Neural cell (in vitro differentiated cells): Measurements from ENCODE around the gene FOXP4. TPM values are rescaled to one million over a fixed set of nuclear protein-coding genes. Genes with fewer than 3 reads are reported as not detected.

Experiments used
- H2AFZ ChIP-seq: fragments of 200-600, 300-800 bp; sonication (generic), shearing (Covaris generic); 2 replicates; pipeline ENCODE4 v1.6.0; 2014; ENCODE audit warnings: low read depth, mild to moderate bottlenecking, antibody characterized with exemption, low read length, moderate library complexity
- H3F3A ChIP-seq: fragments of 200-600 bp; shearing (Covaris generic); 2 replicates; pipeline ENCODE4 v1.6.1; 2016; ENCODE audit warnings: mild to moderate bottlenecking, moderate library complexity, mixed read lengths, antibody characterized with exemption, low read length; ENCODE audit not compliant: insufficient read depth, poor library complexity, severe bottlenecking
- H3K27ac ChIP-seq: fragments of 200-600, 300-800 bp; sonication (generic), shearing (Covaris generic); 2 replicates; pipeline ENCODE4 v1.5.1; 2014; ENCODE audit warnings: mild to moderate bottlenecking, low read length, moderate library complexity
- H3K27me3 ChIP-seq: fragments of 300-800, 200-600 bp; sonication (generic), shearing (Covaris generic); 2 replicates; pipeline ENCODE4 v1.6.0; 2014; ENCODE audit warnings: mild to moderate bottlenecking, low read depth, low read length, moderate library complexity; ENCODE audit not compliant: insufficient read depth
- H3K36me3 ChIP-seq: fragments of 300-800, 200-600 bp; sonication (generic), shearing (Covaris generic); 2 replicates; pipeline ENCODE4 v1.5.1; 2014; ENCODE audit warnings: mild to moderate bottlenecking, antibody characterized with exemption, low read length, moderate library complexity; ENCODE audit not compliant: insufficient read depth
- H3K4me2 ChIP-seq: fragments of 300-800, 200-600 bp; sonication (generic), shearing (Covaris generic); 2 replicates; pipeline ENCODE4 v1.6.0; 2014; ENCODE audit warnings: mild to moderate bottlenecking, low read length
- H3K4me3 ChIP-seq: fragments of 300-800, 200-600 bp; sonication (generic), shearing (Covaris generic); 2 replicates; pipeline ENCODE4 v1.5.1; 2014; ENCODE audit warnings: mild to moderate bottlenecking, low read length, moderate library complexity
- H3K79me2 ChIP-seq: fragments of 200-600 bp; shearing (Covaris generic); replicated peaks from 2 replicates; pipeline ENCODE4 v1.6.0; 2014; ENCODE audit warnings: mild to moderate bottlenecking, low read length, moderate library complexity; ENCODE audit not compliant: insufficient read depth
- H3K9ac ChIP-seq: fragments of 300-800, 200-600 bp; sonication (generic), shearing (Covaris generic); 2 replicates; pipeline ENCODE4 v1.6.1; 2016; ENCODE audit warnings: mild to moderate bottlenecking, low read length, mixed read lengths
- H3K9me2 ChIP-seq: fragments of 200-600 bp; shearing (Covaris generic); 2 replicates; pipeline ENCODE4 v1.6.1; 2016; ENCODE audit warnings: mild to moderate bottlenecking, low read length, mixed read lengths; ENCODE audit not compliant: insufficient read depth
- H3K9me3 ChIP-seq: fragments of 200-600, 300-800 bp; sonication (generic), shearing (Covaris generic); 2 replicates; pipeline ENCODE4 v1.6.1; 2016; ENCODE audit warnings: mild to moderate bottlenecking, mixed run types, low read length, moderate library complexity, mixed read lengths
- H4K20me1 ChIP-seq: fragments of 200-600 bp; shearing (Covaris generic); 2 replicates; pipeline ENCODE4 v1.6.1; 2016; ENCODE audit warnings: mild to moderate bottlenecking, mixed run types; ENCODE audit not compliant: insufficient read depth
- EP300 ChIP-seq: fragments of 450-650 bp; conservative IDR thresholded peaks from 2 replicates; pipeline ENCODE4 v1.6.1; 2014; ENCODE audit warnings: antibody characterized with exemption, mild to moderate bottlenecking, moderate library complexity; ENCODE audit not compliant: poor library complexity, severe bottlenecking
- EZH2 ChIP-seq: fragments of 200-600, 300-800 bp; shearing (Covaris generic), sonication (generic); IDR thresholded peaks from 2 replicates; pipeline ENCODE4 v1.6.1; 2014; ENCODE audit warnings: antibody characterized with exemption, low read length, borderline replicate concordance, mild to moderate bottlenecking; ENCODE audit not compliant: insufficient read depth, poor library complexity, severe bottlenecking
- MXI1 ChIP-seq: fragments of 450-650 bp; conservative IDR thresholded peaks from 2 replicates; pipeline ENCODE4 v1.6.1; 2014; ENCODE audit warnings: antibody characterized with exemption, mild to moderate bottlenecking; ENCODE audit not compliant: poor library complexity, severe bottlenecking
- POLR2AphosphoS5 ChIP-seq: IDR thresholded peaks from 2 replicates; pipeline ENCODE4 v1.6.1; 2012
- RAD21 ChIP-seq: fragments of 450-650 bp; conservative IDR thresholded peaks from 2 replicates; pipeline ENCODE4 v1.6.1; 2014; ENCODE audit warnings: antibody characterized with exemption, mild to moderate bottlenecking, moderate library complexity
- SMC3 ChIP-seq: fragments of 450-650 bp; conservative IDR thresholded peaks from 2 replicates; pipeline ENCODE4 v1.6.1; 2014; ENCODE audit warnings: antibody characterized with exemption, mild to moderate bottlenecking, moderate library complexity; ENCODE audit not compliant: poor library complexity
- TAF1 ChIP-seq: IDR thresholded peaks from 2 replicates; pipeline ENCODE4 v1.6.1; 2012; ENCODE audit warnings: low read depth
- polyA plus RNA-seq: library from polyadenylated mRNA; depleted of rRNA; stranded (reverse); fragments of >200 nt; gene quantifications from 2 replicates; pipeline ENCODE4 v1.2.3, GENCODE V29; 2014
- TF ChIP-seq, protein P1 (sequence below): IDR thresholded peaks from 2 replicates; pipeline ENCODE4 v1.6.1; 2012; ENCODE audit warnings: borderline replicate concordance
- TF ChIP-seq, protein P2 (sequence below): fragments of 450-650 bp; IDR thresholded peaks from 2 replicates; pipeline ENCODE4 v1.5.1; 2014; ENCODE audit warnings: antibody characterized with exemption, mild to moderate bottlenecking, moderate library complexity; ENCODE audit not compliant: poor library complexity, severe bottlenecking

FOXP4 gene
- polyA plus RNA-seq, 1 donor from 2014 or later: 7.1 TPM

DNA sequence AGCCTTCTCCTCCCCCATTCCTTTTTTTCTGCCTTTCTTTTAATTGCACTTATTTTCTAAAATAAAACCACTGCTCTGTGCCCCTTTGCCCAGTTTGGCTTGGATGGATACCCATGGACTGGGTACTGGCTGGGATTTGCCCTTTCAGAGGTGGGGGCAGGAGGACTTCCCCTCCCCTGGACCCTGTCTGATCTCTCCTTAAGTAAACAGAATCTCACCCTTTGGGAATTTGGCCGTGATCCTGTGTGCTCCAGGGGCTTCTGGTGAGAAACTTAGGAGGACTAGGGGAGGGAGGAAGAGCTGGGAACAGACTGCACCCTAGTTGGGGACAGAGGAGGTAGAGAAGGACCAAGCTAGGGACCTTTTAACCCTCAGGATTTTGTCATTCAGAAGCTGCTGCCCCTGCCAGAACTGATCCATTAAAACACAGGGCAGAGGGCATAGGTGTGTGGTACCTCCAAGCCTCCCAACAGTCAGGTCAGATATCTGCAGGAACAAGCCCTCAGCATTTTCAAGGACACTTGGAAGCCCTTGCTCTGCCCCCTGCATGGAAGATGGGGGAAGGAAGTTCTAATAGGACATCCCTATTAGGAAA lies 7.3 kb downstream of the FOXP4 start:
- peaks cover 47% of the 10 kb centered on the region for H4K20me1 ChIP-seq
- H3K27ac ChIP-seq: no peak overlapping the region
- H3K4me3 ChIP-seq: peak overlapping the region; percentile 93
- no peak overlapping the region for H3K4me2 ChIP-seq
- no peaks in the 10 kb centered on the region for H3K9me2 ChIP-seq
- peaks cover 3% of the 10 kb centered on the region for H3K27me3 ChIP-seq
- TF ChIP-seq EP300: no peak
- no peak for TF ChIP-seq MXI1
- TF ChIP-seq TAF1: no peak
- no peak for TF ChIP-seq EZH2
- TF ChIP-seq POLR2AphosphoS5: no peak
- H3K9me3 ChIP-seq: no peaks in the 10 kb centered on the region
- no peak overlapping the region for H2AFZ ChIP-seq
- H3F3A ChIP-seq: no peaks in the 10 kb centered on the region
- H3K36me3 ChIP-seq: no peaks in the 10 kb centered on the region
- H3K79me2 ChIP-seq: peaks cover 92% of the 10 kb centered on the region
- H3K9ac ChIP-seq: no peak overlapping the region

DNA sequence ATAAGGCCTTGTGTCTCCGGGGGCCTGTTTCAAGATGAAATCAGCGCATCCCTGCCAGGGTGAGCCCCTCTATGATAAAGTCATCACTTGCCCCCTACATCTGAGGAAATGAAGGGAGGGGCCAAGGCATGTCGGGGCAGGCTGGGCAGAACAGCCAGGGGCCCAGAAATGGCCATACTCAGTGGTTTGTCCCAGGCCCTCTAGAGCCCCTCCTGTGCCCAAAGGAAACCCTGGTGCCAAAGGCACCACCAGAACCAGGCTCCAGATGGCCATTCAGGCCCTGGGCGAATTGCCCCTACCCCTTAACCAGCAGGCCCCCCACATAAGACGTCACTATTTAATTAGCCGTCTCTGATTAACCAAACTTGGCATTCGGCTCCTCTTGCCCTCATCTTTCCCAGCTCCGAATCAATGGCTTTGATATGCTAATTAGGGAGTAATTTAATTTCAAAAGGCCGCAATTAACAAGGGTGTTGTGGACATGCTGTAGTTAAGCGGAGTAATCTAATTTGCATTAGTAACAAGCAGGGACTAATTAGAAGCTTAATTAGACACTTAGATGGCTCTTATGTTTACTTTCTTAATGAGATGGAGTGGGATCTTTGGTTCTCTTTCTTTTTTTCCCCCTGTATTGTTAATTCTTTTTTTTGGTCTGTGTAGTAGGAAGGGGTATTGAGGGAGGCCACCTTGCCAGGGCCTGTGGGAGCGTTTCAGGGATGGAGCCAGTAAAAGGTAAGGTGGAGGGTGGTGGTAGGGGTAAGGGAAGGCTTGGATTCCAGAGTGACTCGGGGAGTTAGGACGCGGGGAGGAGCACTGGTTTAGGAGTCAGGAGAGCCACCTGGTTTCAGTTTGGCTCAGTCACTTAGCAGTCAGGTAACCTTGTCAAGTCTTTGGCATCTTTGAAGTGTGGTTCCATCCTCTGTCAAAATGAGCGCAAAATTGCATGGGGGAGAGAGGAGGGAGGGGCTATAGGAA lies 9.4 kb downstream of the FOXP4 start:
- H3K4me3 ChIP-seq: peak overlapping the region; percentile 38
- H3K27me3 ChIP-seq: no peaks in the 10 kb centered on the region
- H2AFZ ChIP-seq: no peak overlapping the region
- H3K9me3 ChIP-seq: no peaks in the 10 kb centered on the region
- H3K79me2 ChIP-seq: peaks cover 90% of the 10 kb centered on the region
- no peak overlapping the region for H3K27ac ChIP-seq
- no peak overlapping the region for H3K4me2 ChIP-seq
- peaks cover 32% of the 10 kb centered on the region for H4K20me1 ChIP-seq
- no peak overlapping the region for H3K9ac ChIP-seq
- TF ChIP-seq POLR2AphosphoS5 (no peak), RAD21 (no peak), EZH2 (no peak), TAF1 (no peak), EP300 (no peak), MXI1 (no peak), SMC3 (no peak)
- TF ChIP-seq, protein P1, sequence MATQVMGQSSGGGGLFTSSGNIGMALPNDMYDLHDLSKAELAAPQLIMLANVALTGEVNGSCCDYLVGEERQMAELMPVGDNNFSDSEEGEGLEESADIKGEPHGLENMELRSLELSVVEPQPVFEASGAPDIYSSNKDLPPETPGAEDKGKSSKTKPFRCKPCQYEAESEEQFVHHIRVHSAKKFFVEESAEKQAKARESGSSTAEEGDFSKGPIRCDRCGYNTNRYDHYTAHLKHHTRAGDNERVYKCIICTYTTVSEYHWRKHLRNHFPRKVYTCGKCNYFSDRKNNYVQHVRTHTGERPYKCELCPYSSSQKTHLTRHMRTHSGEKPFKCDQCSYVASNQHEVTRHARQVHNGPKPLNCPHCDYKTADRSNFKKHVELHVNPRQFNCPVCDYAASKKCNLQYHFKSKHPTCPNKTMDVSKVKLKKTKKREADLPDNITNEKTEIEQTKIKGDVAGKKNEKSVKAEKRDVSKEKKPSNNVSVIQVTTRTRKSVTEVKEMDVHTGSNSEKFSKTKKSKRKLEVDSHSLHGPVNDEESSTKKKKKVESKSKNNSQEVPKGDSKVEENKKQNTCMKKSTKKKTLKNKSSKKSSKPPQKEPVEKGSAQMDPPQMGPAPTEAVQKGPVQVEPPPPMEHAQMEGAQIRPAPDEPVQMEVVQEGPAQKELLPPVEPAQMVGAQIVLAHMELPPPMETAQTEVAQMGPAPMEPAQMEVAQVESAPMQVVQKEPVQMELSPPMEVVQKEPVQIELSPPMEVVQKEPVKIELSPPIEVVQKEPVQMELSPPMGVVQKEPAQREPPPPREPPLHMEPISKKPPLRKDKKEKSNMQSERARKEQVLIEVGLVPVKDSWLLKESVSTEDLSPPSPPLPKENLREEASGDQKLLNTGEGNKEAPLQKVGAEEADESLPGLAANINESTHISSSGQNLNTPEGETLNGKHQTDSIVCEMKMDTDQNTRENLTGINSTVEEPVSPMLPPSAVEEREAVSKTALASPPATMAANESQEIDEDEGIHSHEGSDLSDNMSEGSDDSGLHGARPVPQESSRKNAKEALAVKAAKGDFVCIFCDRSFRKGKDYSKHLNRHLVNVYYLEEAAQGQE: no peak
- TF ChIP-seq, protein P2, sequence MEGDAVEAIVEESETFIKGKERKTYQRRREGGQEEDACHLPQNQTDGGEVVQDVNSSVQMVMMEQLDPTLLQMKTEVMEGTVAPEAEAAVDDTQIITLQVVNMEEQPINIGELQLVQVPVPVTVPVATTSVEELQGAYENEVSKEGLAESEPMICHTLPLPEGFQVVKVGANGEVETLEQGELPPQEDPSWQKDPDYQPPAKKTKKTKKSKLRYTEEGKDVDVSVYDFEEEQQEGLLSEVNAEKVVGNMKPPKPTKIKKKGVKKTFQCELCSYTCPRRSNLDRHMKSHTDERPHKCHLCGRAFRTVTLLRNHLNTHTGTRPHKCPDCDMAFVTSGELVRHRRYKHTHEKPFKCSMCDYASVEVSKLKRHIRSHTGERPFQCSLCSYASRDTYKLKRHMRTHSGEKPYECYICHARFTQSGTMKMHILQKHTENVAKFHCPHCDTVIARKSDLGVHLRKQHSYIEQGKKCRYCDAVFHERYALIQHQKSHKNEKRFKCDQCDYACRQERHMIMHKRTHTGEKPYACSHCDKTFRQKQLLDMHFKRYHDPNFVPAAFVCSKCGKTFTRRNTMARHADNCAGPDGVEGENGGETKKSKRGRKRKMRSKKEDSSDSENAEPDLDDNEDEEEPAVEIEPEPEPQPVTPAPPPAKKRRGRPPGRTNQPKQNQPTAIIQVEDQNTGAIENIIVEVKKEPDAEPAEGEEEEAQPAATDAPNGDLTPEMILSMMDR: no peak
- H3F3A ChIP-seq: no peaks in the 10 kb centered on the region
- no peaks in the 10 kb centered on the region for H3K9me2 ChIP-seq
- H3K36me3 ChIP-seq: no peaks in the 10 kb centered on the region
